ENCODE data around the gene HAL.

DNA sequence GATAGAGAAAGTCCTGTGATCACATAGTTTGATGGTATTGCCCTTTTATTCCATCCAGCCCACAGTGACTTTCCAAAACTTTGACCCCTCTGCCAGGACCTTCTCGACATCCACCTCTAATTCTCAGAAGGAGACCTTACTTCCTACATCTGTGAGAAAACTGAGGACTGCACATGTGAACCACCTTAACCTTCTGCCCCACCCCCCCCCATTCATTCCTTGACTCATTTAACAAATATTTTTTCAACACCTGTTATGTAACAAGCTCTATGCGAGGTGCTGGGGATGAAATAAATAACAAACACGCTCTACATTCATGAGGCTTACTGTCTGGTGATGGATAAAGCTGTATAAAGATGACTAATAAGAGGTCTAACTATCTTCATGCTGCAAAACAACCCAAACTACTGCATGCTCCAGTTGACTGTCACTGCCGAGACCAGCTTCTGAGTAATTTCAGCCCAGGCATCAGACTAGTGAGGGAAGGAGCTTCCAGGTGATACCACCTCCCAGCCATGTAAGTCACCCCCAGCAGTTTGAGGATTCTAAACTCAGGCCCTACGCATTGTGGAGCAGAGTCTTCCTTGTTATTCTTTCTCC is 1.9 kb upstream of the HAL start:
- TF ChIP-seq, protein P1, sequence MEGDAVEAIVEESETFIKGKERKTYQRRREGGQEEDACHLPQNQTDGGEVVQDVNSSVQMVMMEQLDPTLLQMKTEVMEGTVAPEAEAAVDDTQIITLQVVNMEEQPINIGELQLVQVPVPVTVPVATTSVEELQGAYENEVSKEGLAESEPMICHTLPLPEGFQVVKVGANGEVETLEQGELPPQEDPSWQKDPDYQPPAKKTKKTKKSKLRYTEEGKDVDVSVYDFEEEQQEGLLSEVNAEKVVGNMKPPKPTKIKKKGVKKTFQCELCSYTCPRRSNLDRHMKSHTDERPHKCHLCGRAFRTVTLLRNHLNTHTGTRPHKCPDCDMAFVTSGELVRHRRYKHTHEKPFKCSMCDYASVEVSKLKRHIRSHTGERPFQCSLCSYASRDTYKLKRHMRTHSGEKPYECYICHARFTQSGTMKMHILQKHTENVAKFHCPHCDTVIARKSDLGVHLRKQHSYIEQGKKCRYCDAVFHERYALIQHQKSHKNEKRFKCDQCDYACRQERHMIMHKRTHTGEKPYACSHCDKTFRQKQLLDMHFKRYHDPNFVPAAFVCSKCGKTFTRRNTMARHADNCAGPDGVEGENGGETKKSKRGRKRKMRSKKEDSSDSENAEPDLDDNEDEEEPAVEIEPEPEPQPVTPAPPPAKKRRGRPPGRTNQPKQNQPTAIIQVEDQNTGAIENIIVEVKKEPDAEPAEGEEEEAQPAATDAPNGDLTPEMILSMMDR (conservative IDR thresholded peaks at IDR 0.05; ENCODE audit: low read depth, low read length): no peak
- TF ChIP-seq EZH2phosphoT487 (IDR thresholded peaks at IDR 0.05; ENCODE audit: borderline replicate concordance, low read length): no peak
- TF ChIP-seq EZH2 (IDR thresholded peaks at IDR 0.05; ENCODE audit: low read length, unreplicated experiment): no peak

All from PC-3 (cell line).